ENCODE data around the gene MCF2L.
A peak's percentile ranks its signal among the peaks of the same experiment; 100 is the strongest.

The MCF2L gene

GRCh38 chr13:112943309-112944125 lies 25.5 kb upstream of the MCF2L start:
- peak; percentile 59 for DNase-seq (ENCODE audit: low spot score)

- DNase-seq (ENCODE audit: low spot score), result no peak
Measured at GRCh38 chr13:112947796-112948195, 21.2 kb upstream of the MCF2L start.

- DNase-seq (ENCODE audit: low spot score), result no peak
Measured at GRCh38 chr13:112951674-112952371, 17.2 kb upstream of the MCF2L start.

GRCh38 chr13:112952759-112953551 lies 16.1 kb upstream of the MCF2L start:
- DNase-seq (ENCODE audit: low spot score), result no peak

- no peak for DNase-seq (ENCODE audit: low spot score)
Measured at GRCh38 chr13:112953591-112954487, 15.2 kb upstream of the MCF2L start.

GRCh38 chr13:112954488-112955270 lies 14.3 kb upstream of the MCF2L start:
- no peak for DNase-seq (ENCODE audit: low spot score)

- DNase-seq (ENCODE audit: low spot score), result no peak
Measured at GRCh38 chr13:112955271-112955937, 13.6 kb upstream of the MCF2L start.

GRCh38 chr13:112955956-112956355 lies 13.1 kb upstream of the MCF2L start:
- no peak for DNase-seq (ENCODE audit: low spot score)

GRCh38 chr13:112956571-112957294 lies 12.3 kb upstream of the MCF2L start:
- no peak for DNase-seq (ENCODE audit: low spot score)

GRCh38 chr13:112957295-112957677 lies 11.7 kb upstream of the MCF2L start:
- DNase-seq (ENCODE audit: low spot score), result no peak

- no peak for DNase-seq (ENCODE audit: low spot score)
Measured at GRCh38 chr13:112958127-112958989, 10.7 kb upstream of the MCF2L start.

- no peak for DNase-seq (ENCODE audit: low spot score)
Measured at GRCh38 chr13:112959206-112959605, 9.8 kb upstream of the MCF2L start.

GRCh38 chr13:112959701-112960542 lies 9.1 kb upstream of the MCF2L start:
- no peak for DNase-seq (ENCODE audit: low spot score)

GRCh38 chr13:112960706-112961105 lies 8.3 kb upstream of the MCF2L start:
- DNase-seq (ENCODE audit: low spot score), result no peak

- DNase-seq (ENCODE audit: low spot score), result no peak
Measured at GRCh38 chr13:112961457-112962369, 7.3 kb upstream of the MCF2L start.

GRCh38 chr13:112962396-112962795 lies 6.6 kb upstream of the MCF2L start:
- DNase-seq (ENCODE audit: low spot score), result no peak
